ENCODE measurements around the gene OR1F1. TPM values are rescaled to one million over a fixed set of nuclear protein-coding genes. Genes with fewer than 3 reads are reported as not detected.

The OR1F1 gene
- total and polyA plus RNA-seq, 2 experiments from 2014 or later: not detected

GRCh38 chr16:3144321-3144983 lies 43.6 kb upstream of the OR1F1 start:
- Histone ChIP-seq H3K36me3 (no peaks in the 10 kb centered on the region), H3K4me3 (no peak overlapping the region), H3K27ac (no peak overlapping the region), H3K27me3 (peaks cover 6% of the 10 kb centered on the region), H3K9me3 (ENCODE audit: low read depth) (no peaks in the 10 kb centered on the region), H3K4me1 (ENCODE audit: low read depth) (peaks cover 10% of the 10 kb centered on the region)
- no peak for DNase-seq (ENCODE audit: low read depth in 1 of 2, low spot score in 1 of 2)
- TF ChIP-seq, protein P1, sequence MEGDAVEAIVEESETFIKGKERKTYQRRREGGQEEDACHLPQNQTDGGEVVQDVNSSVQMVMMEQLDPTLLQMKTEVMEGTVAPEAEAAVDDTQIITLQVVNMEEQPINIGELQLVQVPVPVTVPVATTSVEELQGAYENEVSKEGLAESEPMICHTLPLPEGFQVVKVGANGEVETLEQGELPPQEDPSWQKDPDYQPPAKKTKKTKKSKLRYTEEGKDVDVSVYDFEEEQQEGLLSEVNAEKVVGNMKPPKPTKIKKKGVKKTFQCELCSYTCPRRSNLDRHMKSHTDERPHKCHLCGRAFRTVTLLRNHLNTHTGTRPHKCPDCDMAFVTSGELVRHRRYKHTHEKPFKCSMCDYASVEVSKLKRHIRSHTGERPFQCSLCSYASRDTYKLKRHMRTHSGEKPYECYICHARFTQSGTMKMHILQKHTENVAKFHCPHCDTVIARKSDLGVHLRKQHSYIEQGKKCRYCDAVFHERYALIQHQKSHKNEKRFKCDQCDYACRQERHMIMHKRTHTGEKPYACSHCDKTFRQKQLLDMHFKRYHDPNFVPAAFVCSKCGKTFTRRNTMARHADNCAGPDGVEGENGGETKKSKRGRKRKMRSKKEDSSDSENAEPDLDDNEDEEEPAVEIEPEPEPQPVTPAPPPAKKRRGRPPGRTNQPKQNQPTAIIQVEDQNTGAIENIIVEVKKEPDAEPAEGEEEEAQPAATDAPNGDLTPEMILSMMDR (IDR thresholded peaks at IDR 0.05; ENCODE audit: low read depth, low read length): no peak

DNA sequence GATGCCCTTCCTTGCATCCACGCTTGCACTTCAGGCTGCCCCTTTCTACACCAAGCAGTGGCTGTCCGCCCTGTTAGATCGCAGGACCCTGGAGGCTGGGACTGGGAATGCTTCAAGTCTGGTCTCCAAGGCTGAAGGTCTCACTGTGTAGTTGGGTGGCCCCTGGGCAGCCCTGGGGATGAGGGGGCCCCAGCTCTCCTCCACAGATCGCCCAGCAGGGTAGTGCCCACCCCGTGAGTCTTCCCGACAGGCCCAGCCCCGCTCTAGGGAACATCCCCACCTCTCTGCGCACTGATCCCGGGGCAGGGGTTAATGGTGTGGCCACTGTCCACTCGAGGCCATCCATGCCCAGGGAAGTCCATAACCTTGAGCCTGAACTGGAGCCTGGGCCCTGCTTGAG lies 42.9 kb upstream of the OR1F1 start:
- DNase-seq (ENCODE audit: low read depth in 1 of 2, low spot score in 1 of 2): no peak
- H3K4me1 ChIP-seq (ENCODE audit: low read depth): peaks cover 10% of the 10 kb centered on the region
- no peaks in the 10 kb centered on the region for H3K36me3 ChIP-seq
- no peak overlapping the region for H3K27ac ChIP-seq
- peaks cover 6% of the 10 kb centered on the region for H3K27me3 ChIP-seq
- H3K4me3 ChIP-seq: no peak overlapping the region
- TF ChIP-seq, protein P1 (IDR thresholded peaks at IDR 0.05; ENCODE audit: low read depth, low read length): no peak
- no peaks in the 10 kb centered on the region for H3K9me3 ChIP-seq (ENCODE audit: low read depth)

DNA sequence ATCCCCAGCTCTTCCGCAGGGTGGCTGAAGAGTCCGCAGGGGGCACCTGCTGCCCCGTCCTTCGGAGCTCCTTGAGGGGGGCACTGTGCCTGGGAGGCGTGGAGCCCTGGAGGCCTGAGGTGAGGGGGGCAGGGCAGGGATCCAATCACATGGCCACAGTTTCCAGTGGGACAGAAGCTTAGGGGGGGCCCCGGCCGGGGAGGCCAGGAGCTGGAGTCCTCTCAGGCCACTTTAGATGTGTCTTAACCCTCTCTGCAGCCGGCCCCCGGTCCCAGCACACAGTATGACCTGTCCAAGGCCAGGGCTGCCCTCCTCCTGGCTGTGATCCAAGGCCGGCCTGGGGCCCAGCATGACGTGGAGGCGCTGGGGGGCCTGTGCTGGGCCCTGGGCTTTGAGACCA lies 42.3 kb upstream of the OR1F1 start:
- no peak for DNase-seq (ENCODE audit: low read depth in 1 of 2, low spot score in 1 of 2)
- Histone ChIP-seq H3K9me3 (ENCODE audit: low read depth) (no peaks in the 10 kb centered on the region), H3K27ac (no peak overlapping the region), H3K36me3 (no peaks in the 10 kb centered on the region), H3K4me3 (no peak overlapping the region), H3K27me3 (peaks cover 6% of the 10 kb centered on the region), H3K4me1 (ENCODE audit: low read depth) (peaks cover 10% of the 10 kb centered on the region)
- TF ChIP-seq, protein P1 (IDR thresholded peaks at IDR 0.05; ENCODE audit: low read depth, low read length): no peak

GRCh38 chr16:3147046-3147756 lies 40.8 kb upstream of the OR1F1 start:
- Histone ChIP-seq H3K4me3 (no peak overlapping the region), H3K4me1 (ENCODE audit: low read depth) (peaks cover 10% of the 10 kb centered on the region), H3K9me3 (ENCODE audit: low read depth) (no peaks in the 10 kb centered on the region), H3K27me3 (peaks cover 6% of the 10 kb centered on the region), H3K36me3 (no peaks in the 10 kb centered on the region), H3K27ac (no peak overlapping the region)
- TF ChIP-seq, protein P1 (IDR thresholded peaks at IDR 0.05; ENCODE audit: low read depth, low read length): no peak
- DNase-seq (ENCODE audit: low read depth in 1 of 2, low spot score in 1 of 2): no peak

- H3K27me3 ChIP-seq: peaks cover 6% of the 10 kb centered on the region
- TF ChIP-seq, protein P1 (IDR thresholded peaks at IDR 0.05; ENCODE audit: low read depth, low read length): no peak
- DNase-seq (ENCODE audit: low read depth in 1 of 2, low spot score in 1 of 2): no peak
- H3K4me1 ChIP-seq (ENCODE audit: low read depth): peaks cover 10% of the 10 kb centered on the region
- no peak overlapping the region for H3K4me3 ChIP-seq
- H3K36me3 ChIP-seq: no peaks in the 10 kb centered on the region
- no peak overlapping the region for H3K27ac ChIP-seq
- no peaks in the 10 kb centered on the region for H3K9me3 ChIP-seq (ENCODE audit: low read depth)
These were observed 40.3 kb upstream of the OR1F1 start for GRCh38 chr16:3147757-3148104.
